HG02884 (cell line): ENCODE measurements around the gene LRP11.
"Not testable (repeated sequence)": the region's sequence is repeated elsewhere in the genome, so short reads cannot be mapped to it uniquely, and the experiment has no call there.

Experiments used
- ATAC-seq: cut with Tn5 transposase; IDR thresholded peaks from one replicate; pipeline ENCODE4 v1.9.1; 2021; ENCODE audit warnings: mild to moderate bottlenecking, moderate library complexity; ENCODE audit not compliant: unreplicated experiment

The LRP11 gene

DNA sequence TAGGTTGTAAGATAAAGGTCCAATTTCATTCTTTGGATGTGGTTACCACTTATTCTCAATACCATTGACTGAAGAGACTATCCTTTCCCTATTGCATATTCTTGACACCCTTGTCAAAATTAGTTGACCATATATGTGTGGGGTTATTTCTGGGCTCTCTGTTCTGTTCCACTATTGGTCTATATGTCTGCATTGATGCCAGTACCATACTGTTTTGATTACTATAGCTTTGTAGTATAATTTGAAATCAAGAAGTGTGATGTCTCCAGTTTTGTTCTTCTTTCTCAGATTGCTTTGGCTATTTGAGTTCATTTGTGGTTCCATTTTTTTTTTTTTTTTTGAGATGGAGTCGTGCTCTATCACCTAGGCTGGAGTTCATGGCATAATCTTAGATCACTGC lies 8.1 kb upstream of the LRP11 start:
- ATAC-seq, result no peak

DNA sequence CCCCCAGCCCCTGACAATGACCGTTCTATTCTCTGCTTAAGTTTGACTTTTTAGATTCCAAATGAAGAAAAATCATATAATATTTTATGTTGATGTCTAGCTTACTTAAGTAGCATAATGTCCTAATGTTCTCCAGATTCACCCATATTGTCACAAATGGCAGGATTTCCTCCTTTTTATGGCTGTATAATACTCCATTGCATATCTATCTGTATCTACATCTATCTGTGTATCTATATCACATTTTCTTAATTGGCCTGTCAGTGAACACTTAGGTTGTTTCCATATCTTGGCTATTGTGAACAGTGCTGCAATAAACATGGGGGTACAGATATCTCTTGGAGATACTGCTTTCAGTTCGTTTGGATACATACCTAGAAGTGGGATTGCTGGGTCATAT lies 7.0 kb upstream of the LRP11 start:
- no peak for ATAC-seq

DNA sequence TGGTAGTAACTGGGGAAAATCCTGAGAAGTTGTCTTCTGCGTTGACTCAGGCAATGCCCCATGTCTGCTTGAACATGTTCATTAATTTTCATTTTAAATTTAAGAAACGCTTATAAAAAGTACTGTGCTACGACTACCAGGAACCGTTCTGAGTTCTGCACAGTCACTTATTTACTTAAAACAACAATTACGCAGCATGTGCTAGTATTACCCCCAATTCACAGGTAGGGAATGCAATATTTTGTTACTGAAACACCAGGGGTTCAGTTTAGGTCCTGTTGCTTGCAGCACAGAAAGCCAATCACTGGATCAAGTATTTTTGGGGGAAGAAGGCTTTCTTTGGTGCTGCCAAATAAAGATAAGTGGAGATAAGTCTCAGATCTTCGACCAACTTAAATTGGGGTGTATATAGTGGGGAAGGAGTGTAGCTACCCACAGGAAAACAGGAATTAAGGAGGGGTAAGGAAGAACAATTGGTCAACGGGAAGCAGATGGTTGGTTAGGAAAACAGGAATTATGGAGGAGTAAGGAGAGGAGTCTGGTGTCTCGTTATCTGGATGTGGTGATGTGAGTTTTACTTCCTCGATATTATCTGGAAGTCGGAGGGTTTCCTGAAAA lies 5.2 kb upstream of the LRP11 start:
- ATAC-seq, result no peak

DNA sequence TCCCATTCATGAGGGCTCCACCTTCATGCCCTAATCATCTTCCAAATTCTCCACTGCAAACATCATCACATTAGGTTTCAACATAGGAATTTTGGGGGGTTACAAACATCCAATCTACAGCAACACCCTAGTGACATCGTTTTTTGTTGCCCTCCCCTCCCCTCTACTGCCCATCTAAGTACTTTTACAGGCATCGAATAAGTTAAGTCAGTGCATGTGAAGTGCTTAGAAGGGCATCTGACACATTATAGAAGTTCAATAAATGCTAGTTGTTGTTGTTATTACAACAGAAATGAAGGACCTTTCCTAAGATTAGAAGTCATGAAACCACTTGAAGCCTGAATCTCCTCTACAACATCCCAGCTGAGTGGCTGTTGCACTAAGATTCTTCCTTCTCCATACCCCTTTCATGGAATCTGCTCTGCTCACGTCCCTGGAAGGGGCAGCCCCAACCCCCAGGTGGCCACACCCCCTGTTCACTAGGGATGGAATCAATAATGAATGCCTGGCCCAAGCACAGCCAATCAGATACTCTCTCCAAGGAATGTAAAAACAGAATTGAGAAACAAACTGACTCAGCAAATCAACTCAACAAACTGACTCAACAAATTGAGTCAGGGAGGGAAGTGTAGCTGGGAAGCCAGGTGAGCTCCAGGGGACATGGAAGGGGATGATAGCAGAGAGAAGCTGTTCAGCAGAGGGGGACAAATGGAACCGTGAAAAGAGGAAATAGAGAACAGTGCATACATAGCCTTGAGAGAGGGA lies 3.9 kb upstream of the LRP11 start:
- ATAC-seq, result no peak

DNA sequence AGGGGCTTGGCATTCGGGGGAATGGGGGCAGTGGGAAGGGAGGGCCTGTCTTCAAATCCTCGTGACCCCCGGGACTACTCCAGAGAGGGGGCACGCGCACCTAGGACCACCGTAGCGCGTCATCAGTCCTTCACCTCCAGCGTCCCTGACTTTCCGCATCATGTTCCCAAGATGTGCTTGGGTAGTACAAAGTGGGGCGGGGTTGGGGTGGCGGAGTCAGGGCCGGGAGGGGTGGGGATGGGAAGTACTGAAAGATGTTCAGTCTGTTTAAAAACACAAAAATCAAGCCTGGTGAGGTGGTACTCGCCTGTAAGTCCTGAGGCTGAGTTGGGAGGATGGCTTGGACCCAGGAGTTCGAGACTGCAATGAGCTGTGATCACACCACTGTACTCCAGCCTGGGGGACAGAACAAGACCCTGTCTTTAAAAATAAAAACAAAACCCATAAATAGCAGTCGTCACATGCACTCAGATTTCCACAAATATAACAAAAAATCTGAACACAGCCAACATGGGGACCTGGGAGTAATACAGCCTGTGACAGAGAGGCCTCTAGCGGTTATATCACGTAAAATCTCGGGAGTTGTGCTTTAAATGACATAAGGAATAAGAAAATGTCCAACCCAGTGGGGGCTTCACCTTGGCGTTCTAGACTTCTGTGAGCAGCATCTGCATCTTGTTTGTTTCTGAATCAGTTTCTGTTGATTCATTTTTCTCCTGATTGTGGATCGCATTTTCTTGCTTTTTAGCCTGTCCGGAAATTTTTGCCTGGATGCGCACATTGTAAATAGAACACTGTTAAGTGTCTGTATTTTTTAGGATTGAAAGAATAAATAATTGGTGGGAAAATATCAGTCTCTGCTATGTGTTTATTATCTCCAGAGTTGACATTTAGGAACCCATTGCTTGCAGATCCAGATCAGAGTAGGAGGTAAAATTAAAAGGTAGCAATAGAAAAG lies 698 bp upstream of the LRP11 start:
- ATAC-seq, result no peak

DNA sequence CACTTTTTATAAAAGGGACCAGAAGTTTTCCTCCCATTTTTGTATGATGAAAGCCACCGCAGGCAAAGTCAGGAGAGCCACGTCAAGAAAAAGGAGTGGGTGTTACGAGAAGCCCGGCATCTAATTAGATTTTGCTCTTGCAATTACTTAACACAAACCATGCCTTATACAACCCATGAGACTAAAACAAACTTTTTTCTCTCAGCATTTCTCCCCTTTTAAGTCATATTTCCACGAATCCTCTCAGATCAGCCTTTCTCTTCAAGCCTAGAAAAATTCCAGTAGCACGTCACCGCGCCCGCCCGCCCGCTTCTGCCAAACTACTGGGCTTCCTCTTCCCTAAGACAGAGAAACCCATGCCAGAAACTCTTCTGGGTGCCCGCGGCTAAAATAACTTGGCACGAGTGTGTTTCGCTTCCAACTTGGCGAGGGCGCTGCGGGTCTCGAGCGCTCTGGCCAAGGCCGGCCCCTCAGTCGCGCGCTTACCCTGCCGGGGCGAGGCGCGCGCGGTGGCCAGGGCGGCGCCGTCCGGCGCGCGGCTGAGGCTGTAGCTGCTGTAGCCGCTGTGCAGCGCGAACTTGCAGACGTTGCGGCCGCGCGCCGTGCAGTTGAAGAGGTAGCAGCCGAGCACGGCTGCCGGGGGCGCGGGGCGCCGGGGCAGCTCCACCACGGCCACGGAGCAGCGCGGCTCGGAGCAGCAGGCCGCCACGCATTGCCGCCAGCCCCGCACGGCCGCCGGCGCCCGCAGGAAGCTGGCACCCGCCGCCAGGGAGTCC lies 1.0 kb downstream of the LRP11 start:
- ATAC-seq, result peak; percentile 27

DNA sequence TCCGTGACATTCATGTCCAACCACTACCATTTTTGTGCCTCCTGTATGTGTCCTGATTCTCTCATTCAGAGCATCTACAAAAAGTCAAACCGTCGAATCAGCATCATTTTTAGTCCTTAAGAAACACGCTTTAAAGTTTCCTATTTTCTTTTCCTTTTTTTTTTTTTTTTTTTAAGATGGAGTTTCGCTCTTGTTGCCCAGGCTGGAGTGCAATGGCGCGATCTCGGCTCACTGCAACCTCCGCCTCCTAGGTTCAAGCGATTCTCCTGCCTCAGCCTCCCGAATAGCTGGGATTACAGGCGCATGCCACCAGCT lies 1.8 kb downstream of the LRP11 start:
- ATAC-seq, result not testable (repeated sequence)

DNA sequence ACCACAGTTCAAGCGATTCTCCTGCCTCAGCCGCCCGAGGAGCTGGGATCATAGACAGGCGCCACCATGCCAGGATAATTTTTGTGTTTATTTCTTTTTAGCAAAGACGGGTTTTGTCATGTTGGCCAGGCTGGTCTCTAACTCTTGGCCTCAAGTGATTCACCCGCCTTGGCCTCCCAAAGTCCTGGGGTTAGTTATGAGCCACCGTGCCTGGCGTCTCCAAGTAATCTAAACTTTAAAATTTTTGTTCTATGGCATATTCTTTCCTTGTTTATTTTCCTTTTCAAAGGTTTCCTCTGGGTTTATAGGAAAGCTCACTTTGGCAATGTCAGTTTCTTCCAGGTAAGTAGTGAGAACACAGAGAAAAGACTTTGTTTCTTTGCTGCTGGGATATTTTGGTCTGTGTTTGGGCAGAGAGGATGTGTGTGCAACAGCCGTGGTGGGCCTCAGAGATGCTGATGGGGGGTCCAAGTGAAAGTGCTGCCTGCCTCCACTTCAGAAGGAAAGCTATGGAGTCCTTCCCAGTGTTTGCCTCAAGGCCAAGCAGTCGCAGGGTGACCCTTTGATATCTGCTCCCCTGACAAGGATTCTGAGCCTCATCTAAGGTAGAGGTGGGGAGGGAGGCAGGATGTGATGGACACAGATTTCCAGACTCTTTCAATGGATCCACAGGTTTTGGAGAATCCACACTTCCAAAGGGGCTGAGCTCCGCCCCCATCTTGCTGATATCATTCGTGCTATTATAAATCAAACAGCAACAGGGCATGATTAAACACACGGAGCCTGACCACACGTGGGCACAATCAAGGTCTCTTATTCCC lies 2.3 kb downstream of the LRP11 start:
- no peak for ATAC-seq

DNA sequence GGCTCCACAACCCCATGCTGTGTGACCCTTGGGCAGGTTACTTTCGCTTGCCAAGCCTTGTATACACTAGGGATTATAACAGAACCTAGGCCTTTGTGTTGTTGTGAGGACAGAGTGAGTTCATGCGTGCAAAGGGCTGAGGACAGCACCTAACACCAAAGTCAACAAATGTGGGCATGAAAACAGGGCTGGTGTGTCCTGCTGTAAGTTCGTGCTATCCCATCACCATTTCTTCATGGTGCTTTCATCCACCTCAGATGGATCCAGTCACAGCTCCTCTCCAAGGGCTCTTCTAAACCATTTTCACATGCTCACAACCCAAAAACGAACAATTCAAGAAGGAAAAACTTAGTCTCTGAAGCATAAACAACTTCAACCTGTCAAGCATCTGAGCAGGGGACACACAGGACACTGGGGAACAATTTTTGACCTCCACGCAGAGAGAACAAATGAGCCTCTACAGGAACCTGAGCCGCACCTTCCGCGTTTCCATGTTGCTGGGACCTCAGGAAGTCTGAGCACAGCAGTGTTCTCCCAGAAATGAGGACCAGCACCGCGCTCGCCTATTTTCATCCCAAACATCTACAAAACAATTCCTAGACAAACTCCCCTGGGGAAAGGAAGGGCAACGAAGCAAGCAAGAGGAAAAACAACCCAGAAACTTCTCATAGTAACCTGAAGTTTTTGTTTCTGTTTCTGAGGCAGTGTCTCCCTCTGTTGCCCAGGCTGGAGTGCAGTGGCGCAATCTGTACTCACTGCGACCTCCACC lies 3.1 kb downstream of the LRP11 start:
- no peak for ATAC-seq

DNA sequence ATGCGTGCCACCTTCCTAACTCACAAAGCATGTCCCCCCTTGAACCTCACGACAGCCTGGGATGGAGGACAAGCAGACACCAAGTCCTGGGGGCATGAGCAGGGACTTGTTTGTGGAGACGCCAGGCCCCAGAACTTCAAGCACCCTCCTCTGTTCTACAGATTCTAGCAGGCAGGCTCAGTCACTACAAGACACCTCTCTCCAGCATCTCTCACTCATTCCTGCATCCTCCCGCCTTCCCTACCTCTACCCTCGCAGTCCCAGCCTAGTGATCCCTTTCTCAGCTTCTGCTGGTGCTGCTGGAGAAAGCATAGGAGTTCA lies 3.7 kb downstream of the LRP11 start:
- ATAC-seq, result no peak

DNA sequence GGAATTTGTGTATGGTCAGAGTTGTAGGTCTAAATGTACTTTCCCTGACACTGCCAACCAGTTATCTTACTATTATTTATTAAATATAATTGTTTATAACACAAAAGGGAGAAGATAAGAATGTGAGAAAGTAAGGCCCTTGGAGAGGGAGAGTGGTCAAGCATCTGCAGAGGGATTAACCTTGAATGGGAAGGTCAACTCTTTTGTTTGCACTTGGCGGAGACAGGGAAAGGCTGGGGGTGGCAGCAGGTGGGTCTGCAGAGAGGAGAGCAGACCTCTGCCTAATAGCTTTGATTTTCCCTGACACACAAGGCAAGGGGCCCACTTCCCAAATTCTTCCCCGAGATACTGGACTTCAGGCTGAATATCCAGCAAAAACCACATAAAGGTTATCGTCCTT lies 4.2 kb downstream of the LRP11 start:
- no peak for ATAC-seq

DNA sequence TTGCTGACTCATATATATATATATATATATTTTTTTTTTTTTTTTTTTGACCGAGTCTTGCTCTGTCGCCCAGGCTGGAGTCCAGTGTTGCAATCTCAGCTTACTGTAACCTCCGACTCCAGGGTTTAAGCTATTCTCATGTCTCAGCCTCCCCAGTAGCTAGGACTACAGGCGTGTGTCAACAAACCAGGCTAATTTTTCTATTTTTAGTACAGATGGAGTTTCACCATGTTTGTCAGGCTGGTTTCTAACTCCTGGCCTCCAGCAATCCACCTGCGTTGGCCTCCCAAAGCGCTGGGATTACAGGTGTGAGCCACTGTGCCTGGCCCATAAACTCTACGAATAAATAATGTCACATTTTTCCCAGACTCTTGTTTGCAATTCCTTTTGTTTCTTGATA lies 4.8 kb downstream of the LRP11 start:
- no peak for ATAC-seq

DNA sequence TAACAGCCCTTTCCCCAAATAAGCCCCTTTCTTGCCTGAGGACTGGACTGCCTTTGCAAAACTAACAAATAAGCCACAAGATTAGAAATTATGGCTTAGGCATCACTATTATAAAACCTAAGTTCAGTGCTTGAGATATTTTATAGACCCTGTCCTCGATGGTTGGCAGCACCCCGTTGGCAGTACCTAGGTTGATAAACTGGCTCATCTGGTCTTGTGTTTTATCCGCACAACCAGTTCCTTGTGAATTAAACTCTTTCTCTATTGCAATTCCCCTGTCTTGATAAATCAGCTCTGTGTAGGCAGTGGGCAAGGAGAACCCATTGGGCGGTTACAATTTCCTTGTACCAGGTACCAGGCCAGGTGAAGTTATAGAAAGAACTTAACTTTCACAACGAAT lies 6.6 kb downstream of the LRP11 start:
- no peak for ATAC-seq

DNA sequence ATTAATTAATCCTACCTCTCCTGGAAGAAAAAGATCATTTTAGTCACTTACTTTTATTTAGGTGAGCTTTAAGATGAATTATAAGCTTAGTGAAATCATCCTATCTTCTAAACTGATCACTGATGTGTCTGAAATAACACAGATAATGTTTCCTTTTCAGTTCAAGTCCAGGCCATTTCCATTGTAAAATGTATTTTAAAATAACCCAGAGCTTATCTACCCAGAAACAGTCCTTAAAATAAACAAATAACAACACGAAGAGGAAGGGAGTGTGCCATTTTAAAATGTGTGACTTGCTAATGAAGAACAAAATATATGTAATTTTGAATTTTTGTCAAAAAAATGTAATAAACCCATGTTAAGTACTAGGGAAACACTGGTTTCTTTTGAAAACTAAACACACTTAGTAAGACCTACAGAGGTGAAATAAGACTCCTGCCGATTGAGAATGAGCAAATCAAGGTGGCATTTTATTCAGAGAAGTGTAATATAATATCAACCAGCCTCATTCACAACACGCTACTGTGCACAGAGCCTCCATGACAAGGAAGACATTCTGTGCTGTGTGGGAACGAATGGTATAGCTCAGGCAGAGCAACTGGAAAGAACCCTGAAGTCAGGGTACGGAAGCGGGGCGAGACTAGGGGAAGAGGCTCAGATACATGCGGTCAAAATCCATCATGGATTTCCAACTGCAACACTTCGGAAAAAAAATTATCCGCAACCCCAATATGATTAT lies 7.7 kb downstream of the LRP11 start:
- ATAC-seq, result no peak

DNA sequence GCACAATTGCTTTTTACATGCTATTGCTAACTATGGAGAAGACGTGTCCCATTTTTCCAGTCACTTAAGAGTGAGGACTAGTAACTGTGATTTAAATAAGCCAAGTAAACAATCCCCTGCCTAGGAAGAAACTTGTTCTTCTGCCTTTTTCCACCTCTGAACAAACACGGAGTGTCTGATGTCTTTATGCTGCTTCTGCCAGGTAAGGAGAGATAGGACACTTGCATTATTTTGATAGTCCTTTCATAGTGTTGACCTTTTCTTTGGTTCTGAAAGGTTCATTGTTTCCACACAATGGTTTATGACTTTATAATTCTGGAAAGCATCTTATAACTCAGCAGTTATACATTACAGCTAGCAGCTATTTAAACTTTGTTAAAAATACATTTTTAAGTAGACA lies 8.4 kb downstream of the LRP11 start:
- no peak for ATAC-seq

DNA sequence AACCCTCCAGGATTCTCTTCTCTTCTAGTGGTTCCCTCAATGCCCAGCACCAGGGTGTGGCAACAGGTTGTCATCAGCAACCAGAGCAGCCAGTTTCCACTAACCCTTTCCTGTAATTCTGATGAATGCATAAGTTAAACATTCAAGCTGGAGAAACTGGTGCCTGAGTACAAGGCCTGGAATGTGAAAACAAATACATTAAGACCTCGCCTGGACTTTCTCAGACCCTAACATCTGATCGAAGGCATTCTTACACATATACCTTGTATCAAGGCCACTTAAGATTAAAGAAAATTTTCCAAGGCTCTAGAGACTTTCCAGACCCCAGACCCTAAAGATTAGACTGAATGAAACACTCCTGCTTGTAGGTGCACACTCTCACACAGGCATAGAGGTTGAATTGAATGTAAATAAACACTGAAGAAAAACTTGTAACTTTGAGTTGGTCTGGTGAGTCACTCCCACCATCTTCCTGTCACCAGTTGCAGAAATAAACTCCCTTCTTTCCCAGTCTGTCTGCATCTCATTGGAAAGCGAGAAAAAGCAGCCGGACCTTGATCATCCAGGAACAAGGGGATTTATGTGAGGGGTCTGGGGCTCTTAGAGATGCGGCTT lies 9.0 kb downstream of the LRP11 start:
- no peak for ATAC-seq

DNA sequence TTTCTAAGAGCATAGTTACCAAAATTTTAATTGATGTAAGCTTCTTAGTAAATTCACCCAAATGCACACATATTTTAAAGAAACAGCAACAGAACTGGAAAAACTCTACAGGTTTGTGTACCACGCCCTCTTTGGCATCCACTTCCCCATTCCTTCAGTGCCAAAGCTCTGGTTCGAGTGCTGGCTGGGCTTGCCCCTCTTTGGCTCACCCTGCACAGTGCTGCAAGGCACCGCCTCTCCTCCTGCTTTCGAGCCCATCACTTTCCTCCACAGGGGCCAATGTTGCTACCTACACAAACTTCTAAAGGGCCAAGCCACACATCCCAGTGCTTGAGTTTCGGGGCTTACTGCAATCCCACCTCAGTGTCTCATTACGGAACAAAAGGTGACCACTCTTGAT lies 9.6 kb downstream of the LRP11 start:
- no peak for ATAC-seq

DNA sequence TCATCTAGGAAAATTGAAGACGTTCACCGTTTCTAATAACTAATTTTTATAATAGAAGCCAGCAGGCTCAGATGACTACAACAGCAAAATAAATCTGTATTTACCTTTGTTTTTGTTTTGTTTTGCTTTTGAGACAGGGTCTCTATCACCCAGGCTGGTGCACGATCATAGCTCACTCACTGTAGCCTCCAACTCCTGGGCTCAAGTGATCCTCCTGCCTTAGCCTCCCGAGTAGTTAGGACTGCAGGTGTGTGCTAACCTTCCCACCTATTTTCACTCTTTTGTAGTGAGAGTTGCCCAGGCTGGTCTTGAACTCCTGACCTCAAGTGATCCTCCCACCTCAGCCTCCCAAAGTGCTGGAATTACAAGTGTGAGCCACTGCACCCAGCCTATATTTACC lies 10.1 kb downstream of the LRP11 start:
- not testable (repeated sequence) for ATAC-seq

DNA sequence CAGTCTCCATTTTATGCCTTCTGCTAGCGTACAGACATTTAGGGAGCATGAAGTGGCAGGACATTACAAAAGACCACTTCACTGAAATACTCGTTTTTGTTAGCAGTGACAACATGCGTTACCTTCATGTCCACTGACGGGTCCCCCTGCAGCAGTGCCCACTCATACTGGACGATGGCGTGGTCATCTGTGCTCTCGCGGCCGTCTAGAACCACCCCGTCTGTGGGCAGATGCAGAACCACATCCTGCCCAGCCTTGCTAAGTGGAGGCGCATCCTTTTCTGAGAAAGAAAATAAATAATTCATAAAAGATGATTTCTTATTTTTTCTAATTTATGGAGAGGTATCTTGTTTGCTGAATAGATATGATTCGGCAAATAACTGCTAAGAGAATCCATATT lies 11.3 kb downstream of the LRP11 start:
- no peak for ATAC-seq
